HepG2 (cell line): Measurements from ENCODE around the gene AP2B1. TPM values are rescaled to one million over a fixed set of nuclear protein-coding genes. Genes with fewer than 3 reads are reported as not detected.

Experiments
- ARID4A ChIP-seq: sonication (generic); formaldehyde crosslinking; IDR thresholded peaks from 2 replicates; pipeline ENCODE4 v1.5.0; 2020; ENCODE audit warnings: mild to moderate bottlenecking, missing genetic modification reagents, borderline replicate concordance
- ATF5 ChIP-seq: sonication (generic); formaldehyde crosslinking; IDR thresholded peaks from 2 replicates; pipeline ENCODE4 v1.4.0; 2020; ENCODE audit warnings: mild to moderate bottlenecking, low read depth, missing genetic modification reagents
- ISX ChIP-seq: sonication (generic); formaldehyde crosslinking; conservative IDR thresholded peaks from 2 replicates; pipeline ENCODE4 v1.5.0; 2020; ENCODE audit warnings: missing genetic modification reagents
- MYPOP ChIP-seq: sonication (generic); formaldehyde crosslinking; IDR thresholded peaks from 2 replicates; pipeline ENCODE4 v1.8.1; 2023; ENCODE audit warnings: mild to moderate bottlenecking, moderate library complexity, missing genetic modification reagents
- NFIC ChIP-seq: IDR thresholded peaks from 2 replicates; pipeline ENCODE4 v1.6.1; 2012; ENCODE audit warnings: mild to moderate bottlenecking, low read length, inconsistent platforms
- PRDM15 ChIP-seq: sonication (generic); formaldehyde crosslinking; IDR thresholded peaks from 2 replicates; pipeline ENCODE4 v1.4.0; 2020; ENCODE audit warnings: missing genetic modification reagents
- ZC3H4 ChIP-seq: sonication (generic); formaldehyde crosslinking; IDR thresholded peaks from 2 replicates; pipeline ENCODE4 v1.4.0; 2020; ENCODE audit warnings: missing genetic modification reagents, borderline replicate concordance
- ZNF260 ChIP-seq: sonication (generic); formaldehyde crosslinking; IDR thresholded peaks from 2 replicates; pipeline ENCODE4 v1.4.0; 2020; ENCODE audit warnings: missing genetic modification reagents, low read depth, mild to moderate bottlenecking, borderline replicate concordance
- ZNF274 ChIP-seq: sonication (generic); formaldehyde crosslinking; IDR thresholded peaks from 2 replicates; pipeline ENCODE4 v1.5.1; 2020; ENCODE audit warnings: mild to moderate bottlenecking, missing genetic modification reagents
- ZNF503 ChIP-seq: sonication (generic); formaldehyde crosslinking; IDR thresholded peaks from 2 replicates; pipeline ENCODE4 v1.4.0; 2020; ENCODE audit warnings: missing genetic modification reagents
- ZNF652 ChIP-seq: IDR thresholded peaks from 2 replicates; pipeline ENCODE4 v1.6.1; 2016; ENCODE audit warnings: low read depth, borderline replicate concordance
- ZNF816 ChIP-seq: sonication (generic); formaldehyde crosslinking; IDR thresholded peaks from 2 replicates; pipeline ENCODE4 v1.8.0; 2022; ENCODE audit warnings: missing genetic modification reagents, mild to moderate bottlenecking, borderline replicate concordance
- polyA plus RNA-seq, 8 experiments: library from polyadenylated mRNA; depleted of rRNA in 3 of 8; stranded (reverse) in 7 of 8; unstranded in 1 of 8; fragments of >200 nt; fragmentation: Illumina TruSeq in 4 of 8; extraction: Trizol in 4 of 8; gene quantifications; 2 replicates each; pipeline versions ENCODE4 v1.2.1 to v1.2.3, GENCODE V29; 2011 to 2016; ENCODE audit warnings: low read depth in 4 of 8, missing spikeins in 1 of 8, mixed read lengths in 1 of 8; ENCODE audit not compliant: insufficient read depth in 1 of 8
- total RNA-seq, 5 experiments: library from RNA; depleted of rRNA; stranded (reverse); fragments of >200 nt; fragmentation: Illumina TruSeq; extraction: Trizol; gene quantifications; 2 replicates each; pipeline ENCODE4 v1.2.3, GENCODE V29; 2016; ENCODE audit warnings: low read depth in 1 of 5

Gene AP2B1
- total and polyA plus RNA-seq, 2 of the 13 experiments (the other 11 are each of a cell fraction or from before 2014, with no cell fraction given) = 23.8 to 71.3 TPM

GRCh38 chr17:35764123-35764991 is 177.2 kb downstream of the AP2B1 start (continued):
- TF ChIP-seq ZNF503 (CRISPR knock-in tag) (0 out of 2 replicates have a peak, but pooled peaks have one; percentile 41), ZNF816 (CRISPR knock-in tag) (no peak; the same call in 1 of the 2 replicates), MYPOP (CRISPR knock-in tag) (peak; percentile 99), ZNF652 (CRISPR knock-in tag) (no peak), PRDM15 (CRISPR knock-in tag) (peak; percentile 67; the same call in 1 of the 2 replicates), NFIC (no peak), ZNF274 (CRISPR knock-in tag) (no peak; the same call in 1 of the 2 replicates), ATF5 (CRISPR knock-in tag) (no peak), ARID4A (CRISPR knock-in tag) (peak; percentile 74; the same call in 1 of the 2 replicates), ZC3H4 (no peak), ZNF260 (CRISPR knock-in tag) (no peak), ISX (peak; percentile 83; the same call in 1 of the 2 replicates)
